ENCODE data around the gene AIFM1.

Gene AIFM1

GRCh38 chrX:130082244-130083106, 83.2 kb downstream of the AIFM1 start:
- Histone ChIP-seq H3K4me1 (ENCODE audit: insufficient read depth, low read length, poor library complexity, severe bottlenecking) (peaks cover 50% of the 10 kb centered on the region), H4K20me1 (ENCODE audit: insufficient read depth, low read length, poor library complexity, severe bottlenecking) (peaks cover 2% of the 10 kb centered on the region), H3K4me2 (ENCODE audit: low read depth, low read length, poor library complexity, severe bottlenecking) (peak overlapping the region; percentile 34), H2AFZ (ENCODE audit: low read length) (no peak overlapping the region), H3K27me3 (ENCODE audit: insufficient read depth, low read length, poor library complexity, severe bottlenecking) (no peaks in the 10 kb centered on the region), H3K4me3 (ENCODE audit: low read length, poor library complexity, severe bottlenecking) (no peak overlapping the region), H3K9ac (ENCODE audit: low read depth, low read length, poor library complexity, severe bottlenecking) (no peak overlapping the region), H3K9me3 (ENCODE audit: insufficient read depth, low read depth, low read length) (no peaks in the 10 kb centered on the region), H3K36me3 (ENCODE audit: insufficient read depth, low read length) (no peaks in the 10 kb centered on the region; the same call in 1 of the 2 replicates), H3K9me2 (replicated peaks; ENCODE audit: low read depth, low read length) (no peaks in the 10 kb centered on the region), H3F3A (ENCODE audit: low read depth) (no peaks in the 10 kb centered on the region), H3K79me2 (ENCODE audit: insufficient read depth, low read length) (peaks cover 61% of the 10 kb centered on the region)
- TF ChIP-seq, protein P1, sequence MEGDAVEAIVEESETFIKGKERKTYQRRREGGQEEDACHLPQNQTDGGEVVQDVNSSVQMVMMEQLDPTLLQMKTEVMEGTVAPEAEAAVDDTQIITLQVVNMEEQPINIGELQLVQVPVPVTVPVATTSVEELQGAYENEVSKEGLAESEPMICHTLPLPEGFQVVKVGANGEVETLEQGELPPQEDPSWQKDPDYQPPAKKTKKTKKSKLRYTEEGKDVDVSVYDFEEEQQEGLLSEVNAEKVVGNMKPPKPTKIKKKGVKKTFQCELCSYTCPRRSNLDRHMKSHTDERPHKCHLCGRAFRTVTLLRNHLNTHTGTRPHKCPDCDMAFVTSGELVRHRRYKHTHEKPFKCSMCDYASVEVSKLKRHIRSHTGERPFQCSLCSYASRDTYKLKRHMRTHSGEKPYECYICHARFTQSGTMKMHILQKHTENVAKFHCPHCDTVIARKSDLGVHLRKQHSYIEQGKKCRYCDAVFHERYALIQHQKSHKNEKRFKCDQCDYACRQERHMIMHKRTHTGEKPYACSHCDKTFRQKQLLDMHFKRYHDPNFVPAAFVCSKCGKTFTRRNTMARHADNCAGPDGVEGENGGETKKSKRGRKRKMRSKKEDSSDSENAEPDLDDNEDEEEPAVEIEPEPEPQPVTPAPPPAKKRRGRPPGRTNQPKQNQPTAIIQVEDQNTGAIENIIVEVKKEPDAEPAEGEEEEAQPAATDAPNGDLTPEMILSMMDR (conservative IDR thresholded peaks at IDR 0.05; ENCODE audit: low read length), result peak; percentile 28
- TF ChIP-seq EZH2phosphoT487 (IDR thresholded peaks at IDR 0.05; ENCODE audit: borderline replicate concordance), result no peak

GRCh38 chrX:130081421-130082045, 84.1 kb downstream of the AIFM1 start:
- Histone ChIP-seq H3K4me3 (ENCODE audit: low read length, poor library complexity, severe bottlenecking) (no peak overlapping the region), H3F3A (ENCODE audit: low read depth) (no peaks in the 10 kb centered on the region), H3K79me2 (ENCODE audit: insufficient read depth, low read length) (peaks cover 59% of the 10 kb centered on the region), H2AFZ (ENCODE audit: low read length) (no peak overlapping the region), H3K9ac (ENCODE audit: low read depth, low read length, poor library complexity, severe bottlenecking) (no peak overlapping the region), H3K9me3 (ENCODE audit: insufficient read depth, low read depth, low read length) (no peaks in the 10 kb centered on the region), H3K9me2 (replicated peaks; ENCODE audit: low read depth, low read length) (no peaks in the 10 kb centered on the region), H3K27me3 (ENCODE audit: insufficient read depth, low read length, poor library complexity, severe bottlenecking) (no peaks in the 10 kb centered on the region), H3K36me3 (ENCODE audit: insufficient read depth, low read length) (no peaks in the 10 kb centered on the region; the same call in 1 of the 2 replicates), H4K20me1 (ENCODE audit: insufficient read depth, low read length, poor library complexity, severe bottlenecking) (peaks cover 2% of the 10 kb centered on the region), H3K4me2 (ENCODE audit: low read depth, low read length, poor library complexity, severe bottlenecking) (peak overlapping the region; percentile 34), H3K4me1 (ENCODE audit: insufficient read depth, low read length, poor library complexity, severe bottlenecking) (peaks cover 44% of the 10 kb centered on the region)
- TF ChIP-seq, protein P1 (conservative IDR thresholded peaks at IDR 0.05; ENCODE audit: low read length), result no peak
- TF ChIP-seq EZH2phosphoT487 (IDR thresholded peaks at IDR 0.05; ENCODE audit: borderline replicate concordance), result no peak

DNA sequence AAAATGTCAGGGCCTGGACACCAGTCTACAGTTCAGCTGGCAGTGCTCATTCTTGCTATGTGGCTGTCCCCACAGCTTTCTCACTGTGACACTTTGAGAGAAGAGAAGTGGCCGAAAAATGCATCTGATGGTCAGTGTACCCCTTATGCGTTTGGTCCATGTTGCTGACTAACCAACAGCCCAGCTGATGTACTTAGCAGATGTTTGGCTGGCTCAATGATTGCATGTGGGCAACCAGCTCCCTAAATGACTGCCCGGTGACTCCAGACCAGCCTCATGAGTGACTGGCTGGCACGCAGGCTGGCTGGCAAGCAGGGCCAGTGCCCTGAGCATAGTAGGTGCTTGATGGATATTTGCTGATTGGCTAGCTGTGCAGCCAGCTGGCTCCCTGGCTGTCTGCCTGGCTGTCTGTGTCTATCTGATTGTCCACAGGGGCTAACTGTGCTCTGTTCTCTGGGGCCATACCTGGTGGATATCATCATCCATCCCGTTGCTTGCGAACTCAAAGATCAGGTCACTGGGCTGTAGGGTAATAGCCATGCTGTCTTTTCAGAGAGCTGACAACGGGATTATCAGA, 84.8 kb downstream of the AIFM1 start:
- H3K79me2 ChIP-seq (ENCODE audit: insufficient read depth, low read length), result peaks cover 52% of the 10 kb centered on the region
- no peaks in the 10 kb centered on the region for H3K27me3 ChIP-seq (ENCODE audit: insufficient read depth, low read length, poor library complexity, severe bottlenecking)
- no peak overlapping the region for H2AFZ ChIP-seq (ENCODE audit: low read length)
- no peaks in the 10 kb centered on the region for H3K9me3 ChIP-seq (ENCODE audit: insufficient read depth, low read depth, low read length)
- H3F3A ChIP-seq (ENCODE audit: low read depth), result no peaks in the 10 kb centered on the region
- TF ChIP-seq, protein P1 (conservative IDR thresholded peaks at IDR 0.05; ENCODE audit: low read length), result no peak
- TF ChIP-seq EZH2phosphoT487 (IDR thresholded peaks at IDR 0.05; ENCODE audit: borderline replicate concordance), result no peak
- H3K36me3 ChIP-seq (ENCODE audit: insufficient read depth, low read length), result no peaks in the 10 kb centered on the region; the same call in 1 of the 2 replicates
- H3K4me2 ChIP-seq (ENCODE audit: low read depth, low read length, poor library complexity, severe bottlenecking), result no peak overlapping the region
- peaks cover 37% of the 10 kb centered on the region for H3K4me1 ChIP-seq (ENCODE audit: insufficient read depth, low read length, poor library complexity, severe bottlenecking)
- no peak overlapping the region for H3K9ac ChIP-seq (ENCODE audit: low read depth, low read length, poor library complexity, severe bottlenecking)
- H4K20me1 ChIP-seq (ENCODE audit: insufficient read depth, low read length, poor library complexity, severe bottlenecking), result peaks cover 2% of the 10 kb centered on the region
- no peak overlapping the region for H3K4me3 ChIP-seq (ENCODE audit: low read length, poor library complexity, severe bottlenecking)
- H3K9me2 ChIP-seq (replicated peaks; ENCODE audit: low read depth, low read length), result no peaks in the 10 kb centered on the region
